HG02763 (cell line): ENCODE results near the gene PRKCA.
"Not testable (repeated sequence)": the region's sequence is repeated elsewhere in the genome, so short reads cannot be mapped to it uniquely, and the experiment has no call there.

Experiments used
- ATAC-seq: cut with Tn5 transposase; IDR thresholded peaks from one replicate; pipeline ENCODE4 v1.9.1; 2021; ENCODE audit warnings: mild to moderate bottlenecking, moderate library complexity; ENCODE audit not compliant: unreplicated experiment

The PRKCA gene

GRCh38 chr17:66301864-66302741 lies at the start of gene PRKCA:
PRKCA (plus strand) TSS chr17:66302613.
- ATAC-seq, result peak; percentile 71

GRCh38 chr17:66253458-66253857 lies 49.0 kb upstream of the PRKCA start:
- ATAC-seq, result not testable (repeated sequence)

- ATAC-seq, result no peak
Measured at GRCh38 chr17:66255112-66255511, 47.3 kb upstream of the PRKCA start.

GRCh38 chr17:66255527-66255971 lies 46.9 kb upstream of the PRKCA start:
- ATAC-seq, result no peak

GRCh38 chr17:66260275-66260674 lies 42.1 kb upstream of the PRKCA start:
- ATAC-seq, result no peak

GRCh38 chr17:66260688-66261087 lies 41.7 kb upstream of the PRKCA start:
- no peak for ATAC-seq

GRCh38 chr17:66262767-66263166 lies 39.6 kb upstream of the PRKCA start:
- ATAC-seq, result no peak

- ATAC-seq, result no peak
Measured at GRCh38 chr17:66264696-66265095, 37.7 kb upstream of the PRKCA start.

GRCh38 chr17:66268247-66268927 lies 34.0 kb upstream of the PRKCA start:
- ATAC-seq, result no peak

- ATAC-seq, result no peak
Measured at GRCh38 chr17:66270106-66270505, 32.3 kb upstream of the PRKCA start.

- ATAC-seq, result no peak
Measured at GRCh38 chr17:66271512-66271911, 30.9 kb upstream of the PRKCA start.

- ATAC-seq, result no peak
Measured at GRCh38 chr17:66272811-66273585, 29.4 kb upstream of the PRKCA start.

- no peak for ATAC-seq
Measured at GRCh38 chr17:66273586-66273848, 28.9 kb upstream of the PRKCA start.

- ATAC-seq, result no peak
Measured at GRCh38 chr17:66275651-66276050, 26.8 kb upstream of the PRKCA start.

- no peak for ATAC-seq
Measured at GRCh38 chr17:66276328-66276937, 26.0 kb upstream of the PRKCA start.

- ATAC-seq, result no peak
Measured at GRCh38 chr17:66277191-66277590, 25.2 kb upstream of the PRKCA start.

GRCh38 chr17:66281661-66282369 lies 20.6 kb upstream of the PRKCA start:
- ATAC-seq, result no peak

- ATAC-seq, result no peak
Measured at GRCh38 chr17:66283296-66283934, 19.0 kb upstream of the PRKCA start.

GRCh38 chr17:66283971-66284370 lies 18.4 kb upstream of the PRKCA start:
- no peak for ATAC-seq

GRCh38 chr17:66285149-66285548 lies 17.3 kb upstream of the PRKCA start:
- ATAC-seq, result no peak
